Fibroblast of skin of right quadriceps (primary cell): ENCODE data around the gene PTGER1.

Experiments
- DNase-seq: peaks from one replicate; pipeline ENCODE4 v3.0.0-alpha.2; 2013

Gene PTGER1

DNA sequence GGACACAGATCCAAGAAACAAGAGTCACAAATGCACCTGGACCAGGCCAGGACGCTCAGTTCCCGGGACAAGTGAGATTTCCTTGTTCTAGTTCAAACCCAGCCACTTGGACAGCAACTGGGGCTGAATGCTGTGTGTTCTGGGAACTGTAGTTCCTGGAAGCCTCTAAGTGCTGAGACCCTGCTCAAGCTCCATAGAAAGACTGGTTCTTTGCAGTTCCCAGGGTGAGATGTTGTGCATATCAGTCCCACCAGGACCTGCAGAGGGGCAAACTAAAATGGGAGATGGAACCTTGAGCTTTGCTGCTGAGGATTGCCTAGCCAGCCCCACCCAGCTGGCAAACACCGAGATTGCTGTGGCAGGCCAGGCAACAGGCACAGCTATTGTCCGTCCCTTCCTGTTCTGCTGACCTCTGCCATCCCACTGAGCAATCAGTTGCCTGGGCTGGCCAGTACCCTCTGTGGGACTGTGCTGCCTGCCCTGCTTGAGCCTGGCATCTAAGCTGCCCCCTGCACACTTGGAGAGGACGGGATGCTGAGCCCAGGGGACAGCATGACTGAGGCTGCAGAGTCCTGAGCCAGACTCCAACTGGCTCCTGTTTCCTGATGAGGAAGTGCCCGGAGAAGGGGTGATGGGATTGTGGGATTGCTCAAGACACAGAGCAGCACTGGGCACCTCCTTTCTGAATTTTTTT lies 22.2 kb upstream of the PTGER1 start:
- DNase-seq, result no peak

DNA sequence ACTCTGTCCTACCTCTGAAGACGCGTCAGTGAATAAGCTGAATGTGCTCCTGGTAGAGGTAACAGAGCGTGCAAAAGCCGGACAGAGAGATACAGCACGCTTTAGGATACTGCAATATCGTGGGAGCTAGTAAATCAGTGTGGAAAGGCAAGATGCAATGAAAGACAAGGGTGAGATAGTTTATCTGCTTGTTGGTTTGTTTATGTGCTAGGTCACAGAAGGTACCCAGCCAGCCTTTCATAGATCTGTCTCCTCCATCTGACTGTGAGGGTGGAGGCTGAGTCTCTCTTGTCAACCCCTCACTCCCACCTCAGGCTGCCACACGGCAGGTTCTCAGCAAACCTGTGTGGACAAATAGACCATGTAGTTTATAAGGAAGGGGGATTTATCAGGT lies 21.7 kb upstream of the PTGER1 start:
- no peak for DNase-seq

DNA sequence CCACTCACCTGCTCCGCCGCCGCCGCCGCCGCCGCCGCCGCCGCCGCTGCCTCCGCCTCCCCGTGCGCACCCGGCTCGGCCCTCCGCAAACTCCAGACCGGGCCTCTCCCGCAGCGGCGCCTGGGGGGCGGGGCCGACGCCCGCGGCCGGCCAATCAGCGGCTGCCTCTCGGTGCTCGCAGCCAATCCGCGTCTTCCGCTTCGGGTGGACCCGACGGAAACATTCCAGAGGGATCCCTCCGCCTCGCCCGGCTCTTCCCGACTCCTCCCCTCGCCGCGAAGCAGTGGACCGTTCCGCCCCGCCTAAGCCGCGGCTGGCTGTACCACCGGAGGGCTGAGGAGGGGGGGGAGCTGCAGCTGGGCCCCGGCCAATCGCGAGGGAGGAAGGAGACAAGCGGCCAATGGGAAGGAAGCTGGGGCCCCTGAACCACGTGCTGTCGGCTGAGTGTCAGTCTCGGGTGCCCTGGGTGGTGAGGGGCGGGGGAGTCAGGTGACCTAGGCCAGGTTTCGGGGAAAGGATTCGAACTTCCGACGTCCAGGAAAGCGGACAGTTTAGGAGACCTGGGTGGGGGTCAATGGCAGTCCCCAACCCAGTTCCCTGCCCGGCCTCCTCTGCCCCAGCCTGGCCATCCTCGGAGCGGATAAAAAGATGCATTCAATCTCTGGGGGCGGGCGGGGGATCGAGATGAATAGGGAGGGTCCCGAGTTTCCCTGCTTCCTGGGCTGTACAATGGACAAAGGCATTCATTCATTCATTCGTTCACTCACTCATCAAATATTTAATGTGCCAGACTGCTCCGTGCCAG lies 21.1 kb upstream of the PTGER1 start, which contains the start of gene GIPC1:
Gene GIPC1, minus strand, starts transcription at position 99 of the 805 bp plus-strand sequence. CDS start 13,151 bp downstream, outside the sequence.
- DNase-seq, result peak; percentile 99

DNA sequence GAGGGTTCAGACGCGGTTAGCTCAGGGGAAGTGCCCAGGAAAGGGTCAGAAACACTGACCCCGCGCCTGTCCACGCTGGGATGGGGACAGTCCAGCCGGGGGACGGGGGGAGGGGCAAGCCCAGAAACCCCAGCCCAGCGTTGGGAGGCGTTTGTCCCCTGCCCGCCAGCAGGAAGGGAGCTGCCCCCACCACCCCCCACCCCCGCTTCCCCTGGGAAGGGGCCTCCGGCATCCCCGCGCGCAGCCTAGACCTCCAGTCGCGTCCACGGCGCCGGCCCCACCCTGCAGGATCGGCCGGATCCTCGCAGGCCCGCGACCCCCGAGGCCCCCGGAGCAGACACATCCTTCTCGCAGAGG lies 20.5 kb upstream of the PTGER1 start:
- DNase-seq, result no peak

DNA sequence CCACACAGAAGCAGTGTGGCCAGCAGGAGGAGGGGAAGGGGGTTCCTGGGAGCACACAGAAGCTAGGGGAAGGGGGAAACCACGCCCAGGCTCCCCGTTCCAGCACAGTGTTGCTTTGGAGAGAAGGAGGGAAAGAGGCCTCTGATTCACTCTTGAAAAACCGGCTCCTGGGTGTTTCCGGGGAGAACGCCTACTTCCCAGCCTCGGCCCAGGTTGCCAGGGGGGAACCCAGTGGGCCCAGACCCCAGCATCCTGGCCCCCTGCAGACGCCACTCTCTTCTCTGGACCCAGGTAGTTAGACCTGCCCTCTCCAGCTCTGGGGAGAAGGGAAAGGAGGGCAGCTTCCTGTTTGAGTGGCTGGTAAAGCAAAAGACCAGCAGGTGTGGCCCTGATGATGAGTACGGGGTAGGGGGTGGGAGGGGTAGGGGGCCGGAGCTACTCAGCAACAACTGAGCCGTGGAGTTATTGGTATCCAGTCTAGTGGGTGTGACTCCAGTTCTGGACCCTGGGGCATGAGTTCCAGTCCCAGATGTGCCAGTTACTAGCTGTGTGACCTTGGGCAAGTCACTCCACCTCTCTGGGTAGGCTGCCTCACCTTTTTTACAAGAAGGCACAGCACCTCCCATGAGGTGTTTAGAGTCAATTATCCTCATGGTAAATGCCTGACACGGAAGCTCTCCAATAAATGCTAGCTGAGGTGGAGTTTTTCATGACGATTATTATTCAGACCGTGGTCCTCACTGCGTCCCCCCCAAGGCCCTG lies 19.9 kb upstream of the PTGER1 start:
- no peak for DNase-seq

DNA sequence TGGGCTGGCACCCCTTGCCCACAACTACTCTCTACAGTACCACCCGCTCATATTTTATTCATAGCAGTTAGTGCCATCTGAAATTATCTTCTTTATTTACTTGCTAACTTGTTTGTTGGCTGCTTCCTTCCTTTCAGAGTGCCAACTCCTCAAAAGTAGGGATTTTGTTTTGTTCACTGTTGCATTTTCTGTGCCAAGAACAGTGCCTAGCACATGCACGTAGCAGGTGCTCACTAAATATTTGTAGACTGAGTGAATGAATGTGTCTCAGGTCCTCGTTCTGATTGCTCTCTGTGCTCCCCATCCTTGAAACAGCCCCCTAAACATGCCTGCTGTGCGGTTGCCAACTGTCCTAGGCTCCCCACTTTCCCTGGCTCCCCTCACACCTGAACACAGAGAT lies 19.3 kb upstream of the PTGER1 start:
- no peak for DNase-seq

DNA sequence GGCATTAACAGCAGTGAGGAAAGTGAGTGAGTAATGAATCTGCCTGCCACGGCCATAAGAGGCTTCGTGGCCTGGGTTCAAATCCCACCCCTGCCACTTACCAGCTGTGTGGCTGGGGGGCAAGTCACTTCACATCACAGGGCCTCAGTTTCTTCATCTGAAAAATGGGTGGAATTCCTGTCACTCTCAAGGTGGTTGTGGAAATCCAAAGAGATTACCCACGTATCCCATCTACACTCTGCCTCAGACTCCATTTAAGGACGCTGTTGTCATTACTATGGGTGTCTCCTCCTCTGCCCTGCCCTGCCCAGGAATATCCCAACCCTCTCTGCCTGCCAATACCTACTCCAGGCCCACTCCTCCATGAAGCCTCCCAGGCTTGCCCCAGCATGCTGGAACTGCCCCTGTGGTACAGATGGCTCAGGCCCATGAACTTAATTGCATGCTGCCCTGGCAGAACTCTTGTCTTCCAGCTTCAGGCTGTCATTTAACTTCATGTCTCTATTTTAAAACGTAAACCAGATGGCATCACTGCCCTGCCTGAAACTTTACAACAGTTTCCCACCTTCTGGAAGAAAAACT lies 17.7 kb upstream of the PTGER1 start:
- no peak for DNase-seq

DNA sequence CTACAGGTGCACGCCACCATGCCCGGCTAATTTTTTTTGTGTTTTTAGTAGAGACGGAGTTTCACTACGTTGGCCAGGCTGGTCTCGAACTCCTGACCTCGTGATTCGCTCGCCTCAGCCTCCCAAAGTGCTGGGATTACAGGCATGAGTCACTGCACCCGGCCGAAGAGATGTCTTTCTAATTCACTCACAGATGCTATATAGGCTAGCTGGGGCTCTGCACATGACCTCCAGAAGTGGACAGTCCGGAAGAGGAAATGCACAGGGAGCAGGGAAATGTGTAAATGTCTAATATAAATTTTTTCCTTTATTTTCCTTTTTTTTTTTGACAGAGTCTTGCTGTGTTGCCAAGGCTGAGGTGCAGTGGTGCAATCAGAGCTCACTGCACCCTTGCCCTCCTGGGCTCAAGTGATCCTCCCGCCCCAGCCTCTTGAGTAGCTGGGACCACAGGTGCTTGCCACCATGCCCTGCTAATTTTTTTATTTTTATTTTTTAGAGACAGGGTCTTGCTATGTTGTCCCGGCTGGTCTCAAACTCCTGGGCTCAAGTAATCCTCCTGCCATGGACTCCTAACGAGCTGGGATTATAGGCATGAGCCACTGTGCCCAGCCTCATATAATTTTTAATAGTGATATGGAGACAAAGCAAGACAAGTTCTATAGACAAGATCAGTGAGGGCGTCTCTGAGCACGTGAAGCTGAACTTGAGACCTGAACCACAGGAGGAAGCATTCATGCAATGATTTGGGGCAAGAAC lies 12.4 kb upstream of the PTGER1 start:
- no peak for DNase-seq

DNA sequence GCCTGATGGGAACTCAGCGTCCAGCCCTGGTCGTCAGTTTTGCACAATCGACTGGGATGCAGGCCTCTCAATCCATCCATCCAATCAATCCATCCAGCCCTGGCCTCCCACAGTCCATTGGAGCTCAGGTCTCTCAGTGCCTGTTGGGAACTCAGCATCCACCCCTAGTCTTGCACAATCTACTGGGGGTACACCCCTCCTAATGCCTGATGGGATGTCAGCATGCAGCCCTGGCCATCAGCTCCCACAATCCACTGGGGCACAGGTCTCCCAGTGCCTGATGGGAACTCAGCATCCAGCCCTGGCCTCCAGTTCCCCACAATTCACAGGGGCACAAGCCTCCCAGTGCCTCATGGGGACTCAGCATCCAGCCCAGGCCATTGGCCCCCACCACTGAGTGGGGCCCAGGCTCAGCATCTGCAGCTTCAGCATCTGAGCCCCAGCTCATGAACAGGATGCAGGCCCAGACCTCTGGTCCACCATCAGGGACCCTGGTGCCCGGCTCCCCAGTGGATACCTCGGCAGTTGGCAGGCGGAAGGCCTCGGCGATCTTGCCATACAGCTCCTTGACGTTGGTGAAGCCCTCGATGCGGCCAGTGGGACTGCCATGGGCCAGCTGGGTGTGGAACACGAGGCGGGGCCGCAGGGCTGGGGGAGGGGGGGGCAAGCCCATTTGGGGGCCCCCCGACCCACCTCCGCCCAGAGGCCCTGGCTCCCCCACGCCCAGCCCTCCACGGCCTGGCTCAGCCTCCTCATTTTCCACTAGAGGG lies 7.2 kb upstream of the PTGER1 start:
- DNase-seq, result no peak

DNA sequence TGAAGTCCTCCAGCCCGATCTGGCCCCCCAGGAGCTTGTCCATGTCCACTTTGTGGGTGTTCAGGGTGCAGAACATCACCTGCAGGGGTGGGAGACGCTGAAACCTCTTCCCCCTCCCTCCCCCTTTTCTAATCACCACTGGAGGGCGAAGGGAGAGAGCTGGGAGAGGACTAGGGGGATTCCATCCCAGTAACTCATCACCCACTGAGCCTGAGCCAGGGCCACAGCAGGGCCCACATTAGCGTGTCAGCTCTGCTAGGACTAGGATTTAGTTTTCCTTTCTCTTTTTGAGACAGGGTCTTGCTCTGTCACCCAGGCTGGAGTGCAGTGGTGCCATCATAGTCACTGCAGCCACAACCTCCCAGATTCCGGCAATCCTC lies 5.5 kb upstream of the PTGER1 start:
- DNase-seq, result peak; percentile 63

DNA sequence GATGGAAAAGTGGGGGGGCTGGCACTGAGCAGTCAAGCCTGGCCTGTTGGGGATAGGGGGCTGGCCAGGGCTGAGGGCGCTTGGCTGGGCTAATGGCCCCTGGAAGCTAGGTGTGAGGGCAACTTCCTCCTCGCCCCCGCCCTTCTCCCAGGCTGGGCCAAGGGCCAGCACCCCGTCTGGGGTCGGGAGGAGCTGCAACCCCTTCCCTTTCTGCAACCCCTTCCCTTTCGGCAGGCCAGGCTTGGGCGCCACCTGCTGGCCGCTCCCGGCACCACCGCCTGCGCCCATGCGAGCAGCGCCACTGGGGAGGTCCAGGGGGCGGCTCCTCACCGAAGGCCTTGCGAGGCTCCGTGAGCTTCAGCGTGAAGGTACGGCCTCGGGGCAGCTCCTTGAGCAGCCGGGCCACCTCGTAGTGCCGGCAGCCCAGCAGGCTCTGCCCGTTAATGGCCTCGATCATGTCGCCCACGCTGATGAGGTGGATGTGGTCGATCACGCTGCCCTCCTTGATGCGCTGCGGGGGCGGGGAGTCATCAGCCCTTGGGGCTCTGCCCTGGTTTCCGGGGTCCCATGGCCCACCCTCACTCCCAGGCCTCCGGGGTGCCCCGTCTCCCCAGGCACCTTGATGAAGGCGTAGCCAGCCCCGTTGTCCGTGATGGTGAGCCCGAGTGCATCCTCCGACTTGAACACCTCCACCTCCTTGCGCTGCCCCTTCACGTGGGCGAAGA lies 5.0 kb upstream of the PTGER1 start:
- DNase-seq, result peak; percentile 27

DNA sequence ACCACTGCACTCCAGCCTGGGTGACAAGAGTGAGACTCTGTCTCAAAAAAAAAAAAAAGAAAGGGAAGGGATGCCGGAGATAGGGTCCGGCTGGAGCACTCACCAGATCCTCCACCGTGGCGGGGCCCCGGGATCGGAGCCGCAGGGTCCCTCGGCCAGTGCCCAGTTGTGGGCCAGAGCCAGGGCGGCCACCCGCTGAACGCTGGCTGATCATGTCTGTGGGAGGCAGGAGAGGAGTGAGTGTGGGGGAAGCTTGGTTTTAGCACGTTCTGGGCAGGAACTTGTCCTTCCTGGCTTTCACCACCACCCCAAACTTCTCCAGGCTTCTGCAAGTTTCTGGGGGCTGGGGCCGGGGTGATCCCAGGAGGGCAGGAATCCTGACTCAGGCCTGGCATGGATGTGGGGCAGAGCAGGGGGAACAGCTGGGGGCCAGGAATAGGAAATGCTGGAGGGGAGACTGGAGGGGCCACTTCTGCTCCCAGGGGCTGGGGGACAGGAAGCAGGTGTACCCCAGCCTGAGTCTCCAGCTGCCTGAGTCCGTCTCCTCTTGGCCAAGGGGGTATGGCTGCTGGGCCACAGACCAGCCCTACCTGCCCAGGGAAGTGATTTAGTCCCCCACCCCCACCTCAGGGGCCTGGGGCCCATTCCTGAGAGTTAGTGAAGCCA lies 4.3 kb upstream of the PTGER1 start:
- DNase-seq, result no peak

DNA sequence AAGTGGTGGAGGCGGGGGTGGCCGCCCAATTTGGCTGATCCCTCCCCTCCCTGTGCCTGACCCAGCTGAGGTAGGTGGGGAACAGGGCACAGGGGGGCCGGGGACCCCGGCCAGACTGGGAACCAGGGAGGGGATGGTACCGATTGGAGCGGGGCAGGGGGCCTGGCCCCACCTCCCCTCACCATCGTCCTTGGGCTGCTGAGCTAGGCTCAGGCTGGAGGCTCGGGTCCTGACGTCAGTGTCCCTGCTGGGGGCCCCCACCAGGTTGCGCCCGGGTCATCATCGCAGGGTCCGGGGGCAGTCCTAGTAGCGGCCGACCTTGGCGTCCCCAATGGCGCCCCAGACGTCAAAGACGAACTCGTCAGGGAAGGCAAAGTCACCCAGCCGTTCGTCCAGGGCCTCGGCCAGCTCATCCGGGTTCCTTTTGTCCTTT lies 3.0 kb upstream of the PTGER1 start:
- DNase-seq, result no peak

DNA sequence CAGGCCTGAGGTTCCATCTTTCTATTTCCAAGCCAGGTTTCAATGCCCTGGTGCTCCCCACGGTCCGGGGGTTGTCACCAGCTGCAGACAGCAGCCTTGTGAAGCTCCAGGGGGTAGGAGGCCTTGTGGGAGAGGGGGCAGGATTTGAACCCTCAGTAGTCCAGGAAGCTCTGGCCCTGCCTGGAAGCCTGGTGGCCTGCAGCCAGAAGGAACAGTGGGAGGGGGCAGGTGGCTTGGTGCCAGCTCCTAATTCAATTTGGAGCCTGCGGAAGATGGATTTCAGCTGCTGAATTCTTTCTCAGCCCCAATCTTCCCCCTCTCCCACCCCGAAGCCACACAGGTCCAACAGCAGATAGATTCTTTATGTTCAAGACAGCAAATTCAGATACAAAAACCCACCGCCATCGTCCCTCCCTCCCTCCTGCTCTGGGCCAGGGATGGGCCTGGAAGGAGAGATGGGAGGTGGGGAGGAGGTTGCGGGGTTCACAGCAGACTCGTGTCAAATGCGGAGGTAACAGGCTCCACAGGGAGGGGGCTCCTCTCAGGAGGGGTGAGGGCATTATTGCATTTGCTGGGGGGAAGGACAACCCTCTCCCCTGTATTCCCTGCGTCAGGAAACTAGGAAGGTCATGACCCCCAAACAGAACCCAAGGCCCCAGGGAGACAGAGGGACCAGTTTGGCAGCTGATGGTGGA lies 2.4 kb upstream of the PTGER1 start:
- DNase-seq, result peak; percentile 43

DNA sequence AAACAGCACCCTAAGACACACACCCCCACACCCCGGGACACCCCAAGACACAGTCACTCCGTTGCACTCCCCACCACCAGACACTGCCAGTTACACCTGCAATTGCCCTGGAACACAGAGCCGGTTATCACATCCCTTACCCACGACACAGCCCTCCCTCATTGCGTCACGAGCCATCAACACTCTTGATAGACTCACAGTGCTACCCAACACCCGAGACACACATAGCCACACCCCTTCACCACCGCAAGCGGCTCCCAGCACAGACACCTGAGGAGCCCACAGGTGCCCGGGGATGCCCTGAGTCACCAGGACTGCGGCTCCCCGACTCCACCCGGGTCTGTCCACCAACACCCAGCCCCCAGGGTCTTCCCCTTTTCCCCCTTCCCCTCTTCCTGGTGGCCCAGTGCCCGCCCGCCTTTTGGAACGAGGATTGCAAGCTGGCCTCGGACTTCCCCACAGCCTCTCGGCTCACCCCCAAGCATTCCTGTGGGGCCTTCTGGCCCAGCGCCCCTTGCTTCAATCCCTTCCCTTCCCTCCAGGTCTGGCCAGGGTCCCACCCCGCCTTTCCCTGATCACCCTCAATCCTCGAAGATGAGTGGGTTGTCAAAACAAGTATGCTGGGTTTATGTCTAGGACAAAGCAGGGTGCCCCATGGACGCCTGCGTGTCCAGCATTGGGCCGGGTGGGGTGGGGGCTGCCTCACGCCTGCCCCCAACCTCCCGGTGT lies 1.7 kb upstream of the PTGER1 start:
- peak; percentile 70 for DNase-seq

DNA sequence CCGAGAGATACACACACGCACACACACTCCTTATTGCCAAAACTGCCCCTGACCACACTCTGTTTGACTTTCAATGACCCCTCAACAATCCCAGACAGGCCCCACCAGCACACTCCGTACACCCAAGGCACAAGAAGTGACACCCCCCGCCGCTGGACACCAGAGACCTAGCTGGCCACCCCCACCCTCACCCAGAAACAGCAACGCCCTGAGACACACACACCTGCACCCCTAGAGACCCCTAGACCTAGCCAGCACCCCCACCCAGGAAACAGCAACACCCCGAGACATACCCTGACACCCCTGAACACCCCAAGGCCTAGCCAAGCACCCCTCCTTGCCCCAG lies 1.1 kb upstream of the PTGER1 start:
- DNase-seq, result no peak

DNA sequence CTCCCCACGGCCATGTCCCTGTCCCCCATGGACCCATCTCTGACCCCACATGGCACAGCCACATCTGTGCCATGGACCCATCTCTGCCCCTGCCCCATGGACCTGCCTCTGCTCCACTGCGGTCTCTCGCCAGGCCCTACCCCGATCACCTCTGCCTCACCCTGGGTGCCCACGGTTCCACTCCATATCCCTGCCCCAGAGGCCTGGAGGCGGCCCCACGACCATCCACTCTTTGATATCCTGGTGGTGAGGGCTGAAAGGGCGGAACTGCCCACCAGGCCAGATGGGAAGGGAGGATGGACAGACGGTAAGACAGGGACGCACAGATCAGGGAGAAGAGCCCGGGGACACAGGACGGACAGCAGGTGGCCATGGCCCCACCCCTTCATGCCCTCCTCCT lies 327 bp downstream of the PTGER1 start:
- no peak for DNase-seq

DNA sequence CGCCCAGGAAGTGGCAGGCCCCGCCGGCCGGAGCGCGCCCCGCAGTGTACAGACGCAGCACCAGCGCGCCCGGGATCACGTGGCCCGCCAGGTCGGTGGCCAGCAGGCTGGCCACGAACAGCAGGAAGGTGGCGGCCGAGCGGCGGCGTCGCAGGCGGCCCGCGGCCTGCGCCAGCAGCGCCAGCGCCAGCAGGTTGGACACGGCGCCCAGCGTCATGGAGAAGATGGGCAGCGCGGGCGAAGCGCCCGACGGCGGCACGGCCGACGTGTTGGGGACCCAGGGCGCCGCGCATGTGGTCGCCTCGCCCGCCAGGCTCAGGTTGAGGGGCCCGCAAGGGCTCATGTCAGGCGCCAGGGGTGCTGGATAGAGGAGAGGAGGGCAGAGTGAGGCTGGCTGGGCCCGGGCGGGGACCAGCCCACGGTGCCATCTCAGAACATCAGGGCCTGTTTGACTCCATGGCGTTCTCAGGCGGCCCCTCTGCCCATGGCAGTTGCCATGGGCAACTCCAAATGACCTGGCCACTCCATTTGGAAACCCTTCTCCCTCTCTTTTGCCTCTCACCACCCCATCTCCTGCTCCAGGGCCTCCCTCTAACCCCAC lies 1.1 kb downstream of the PTGER1 start:
- DNase-seq, result no peak
